ENCODE results near the gene GRSF1. TPM values are rescaled to one million over a fixed set of nuclear protein-coding genes. Genes with fewer than 3 reads are reported as not detected.

The GRSF1 gene
- total RNA-seq, 2 donors from 2014 or later, result 56.6 to 58.3 TPM

GRCh38 chr4:70816894-70817293 lies 22.8 kb downstream of the GRSF1 start:
- H3K4me1 ChIP-seq (replicated peaks), result no peaks in the 10 kb centered on the region
- intact Hi-C loops (cut with DNase I), result no loop called here
- DNase-seq (ENCODE audit: low spot score), result no peak
- no peak overlapping the region for H3K4me3 ChIP-seq
- no peak for TF ChIP-seq POLR2AphosphoS5 (IDR thresholded peaks at IDR 0.05)
- no peak for TF ChIP-seq CTCF (IDR thresholded peaks at IDR 0.05)
- TF ChIP-seq POLR2A (IDR thresholded peaks at IDR 0.05), result no peak
- no peak overlapping the region for H3K27ac ChIP-seq
- H3K27me3 ChIP-seq (replicated peaks; ENCODE audit: insufficient read depth), result no peaks in the 10 kb centered on the region
- no peaks in the 10 kb centered on the region for H3K9me3 ChIP-seq
- no peaks in the 10 kb centered on the region for H3K36me3 ChIP-seq
- 43% methylated on average over 2 of the region's 2 CpGs for WGBS

- H3K27ac ChIP-seq, result no peak overlapping the region
- no peaks in the 10 kb centered on the region for H3K27me3 ChIP-seq (replicated peaks; ENCODE audit: insufficient read depth)
- H3K9me3 ChIP-seq, result no peaks in the 10 kb centered on the region
- intact Hi-C loops (cut with DNase I), result no loop called here
- no peaks in the 10 kb centered on the region for H3K36me3 ChIP-seq
- TF ChIP-seq CTCF (IDR thresholded peaks at IDR 0.05), result no peak
- no peak for TF ChIP-seq POLR2AphosphoS5 (IDR thresholded peaks at IDR 0.05)
- no peak for TF ChIP-seq POLR2A (IDR thresholded peaks at IDR 0.05)
- no peak overlapping the region for H3K4me3 ChIP-seq
- no peaks in the 10 kb centered on the region for H3K4me1 ChIP-seq (replicated peaks)
- DNase-seq (ENCODE audit: low spot score), result no peak
- 92% methylated on average over 1 of the region's 1 CpG for WGBS
These were observed 24.3 kb downstream of the GRSF1 start for GRCh38 chr4:70815370-70815769.

GRCh38 chr4:70808151-70808550 lies 31.5 kb downstream of the GRSF1 start:
- no peaks in the 10 kb centered on the region for H3K4me1 ChIP-seq (replicated peaks)
- intact Hi-C loops (cut with DNase I), result no loop called here
- no peaks in the 10 kb centered on the region for H3K27me3 ChIP-seq (replicated peaks; ENCODE audit: insufficient read depth)
- DNase-seq (ENCODE audit: low spot score), result no peak
- TF ChIP-seq CTCF (IDR thresholded peaks at IDR 0.05) (no peak), POLR2A (IDR thresholded peaks at IDR 0.05) (no peak), POLR2AphosphoS5 (IDR thresholded peaks at IDR 0.05) (no peak)
- H3K4me3 ChIP-seq, result no peak overlapping the region
- 96% methylated on average over 1 of the region's 1 CpG for WGBS
- H3K36me3 ChIP-seq, result no peaks in the 10 kb centered on the region
- no peaks in the 10 kb centered on the region for H3K9me3 ChIP-seq
- no peak overlapping the region for H3K27ac ChIP-seq

- H3K9me3 ChIP-seq, result no peaks in the 10 kb centered on the region
- no peaks in the 10 kb centered on the region for H3K27me3 ChIP-seq (replicated peaks; ENCODE audit: insufficient read depth)
- H3K27ac ChIP-seq, result no peak overlapping the region
- intact Hi-C loops (cut with DNase I), result no loop called here
- no peak for DNase-seq (ENCODE audit: low spot score)
- H3K4me3 ChIP-seq, result no peak overlapping the region
- TF ChIP-seq CTCF (IDR thresholded peaks at IDR 0.05) (no peak), POLR2A (IDR thresholded peaks at IDR 0.05) (no peak), POLR2AphosphoS5 (IDR thresholded peaks at IDR 0.05) (no peak)
- WGBS, result 67% methylated on average over 5 of the region's 5 CpGs
- H3K36me3 ChIP-seq, result no peaks in the 10 kb centered on the region
- H3K4me1 ChIP-seq (replicated peaks), result no peaks in the 10 kb centered on the region
These were observed 36.6 kb downstream of the GRSF1 start for GRCh38 chr4:70802928-70803580.

- no peak for DNase-seq (ENCODE audit: low spot score)
- H3K36me3 ChIP-seq, result no peaks in the 10 kb centered on the region
- TF ChIP-seq POLR2AphosphoS5 (IDR thresholded peaks at IDR 0.05) (no peak), CTCF (IDR thresholded peaks at IDR 0.05) (no peak), POLR2A (IDR thresholded peaks at IDR 0.05) (no peak)
These were observed 38.4 kb downstream of the GRSF1 start for GRCh38 chr4:70801265-70801809.

More at GRCh38 chr4:70801265-70801809, 38.4 kb downstream of the GRSF1 start:
- Histone ChIP-seq H3K27me3 (replicated peaks; ENCODE audit: insufficient read depth) (no peaks in the 10 kb centered on the region), H3K4me1 (replicated peaks) (no peaks in the 10 kb centered on the region), H3K27ac (no peak overlapping the region), H3K4me3 (no peak overlapping the region), H3K9me3 (no peaks in the 10 kb centered on the region)
- intact Hi-C loops (cut with DNase I), result no loop called here
- WGBS, result 79% methylated on average over 1 of the region's 1 CpG

Measured in prostate gland (tissue), 2 donors.